ENCODE measurements around the gene COG3.

DNA sequence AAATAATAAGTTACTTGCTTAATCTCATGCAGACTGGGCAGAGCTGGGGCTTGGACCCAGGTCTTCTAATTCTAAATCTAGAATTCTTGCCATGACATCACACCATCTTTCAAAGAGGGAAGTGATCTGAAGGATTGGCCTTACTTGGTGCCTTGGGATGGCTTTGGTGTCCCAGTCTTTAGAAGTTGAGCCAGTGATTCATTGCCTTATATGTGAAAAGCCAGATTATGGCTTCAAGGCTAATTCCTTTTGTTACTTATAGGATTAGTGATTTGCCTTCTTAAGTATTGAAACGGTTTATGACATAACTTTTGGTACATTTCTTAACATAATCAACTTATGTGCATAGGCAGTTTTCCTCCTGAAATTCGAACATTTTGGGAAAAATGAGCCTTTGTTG is 14.9 kb downstream of the COG3 start:
- no peak for TF ChIP-seq JUND (IDR thresholded peaks at IDR 0.05)
- no peak for TF ChIP-seq EZH2phosphoT487 (IDR thresholded peaks at IDR 0.05; ENCODE audit: borderline replicate concordance)
- TF ChIP-seq, protein P1, sequence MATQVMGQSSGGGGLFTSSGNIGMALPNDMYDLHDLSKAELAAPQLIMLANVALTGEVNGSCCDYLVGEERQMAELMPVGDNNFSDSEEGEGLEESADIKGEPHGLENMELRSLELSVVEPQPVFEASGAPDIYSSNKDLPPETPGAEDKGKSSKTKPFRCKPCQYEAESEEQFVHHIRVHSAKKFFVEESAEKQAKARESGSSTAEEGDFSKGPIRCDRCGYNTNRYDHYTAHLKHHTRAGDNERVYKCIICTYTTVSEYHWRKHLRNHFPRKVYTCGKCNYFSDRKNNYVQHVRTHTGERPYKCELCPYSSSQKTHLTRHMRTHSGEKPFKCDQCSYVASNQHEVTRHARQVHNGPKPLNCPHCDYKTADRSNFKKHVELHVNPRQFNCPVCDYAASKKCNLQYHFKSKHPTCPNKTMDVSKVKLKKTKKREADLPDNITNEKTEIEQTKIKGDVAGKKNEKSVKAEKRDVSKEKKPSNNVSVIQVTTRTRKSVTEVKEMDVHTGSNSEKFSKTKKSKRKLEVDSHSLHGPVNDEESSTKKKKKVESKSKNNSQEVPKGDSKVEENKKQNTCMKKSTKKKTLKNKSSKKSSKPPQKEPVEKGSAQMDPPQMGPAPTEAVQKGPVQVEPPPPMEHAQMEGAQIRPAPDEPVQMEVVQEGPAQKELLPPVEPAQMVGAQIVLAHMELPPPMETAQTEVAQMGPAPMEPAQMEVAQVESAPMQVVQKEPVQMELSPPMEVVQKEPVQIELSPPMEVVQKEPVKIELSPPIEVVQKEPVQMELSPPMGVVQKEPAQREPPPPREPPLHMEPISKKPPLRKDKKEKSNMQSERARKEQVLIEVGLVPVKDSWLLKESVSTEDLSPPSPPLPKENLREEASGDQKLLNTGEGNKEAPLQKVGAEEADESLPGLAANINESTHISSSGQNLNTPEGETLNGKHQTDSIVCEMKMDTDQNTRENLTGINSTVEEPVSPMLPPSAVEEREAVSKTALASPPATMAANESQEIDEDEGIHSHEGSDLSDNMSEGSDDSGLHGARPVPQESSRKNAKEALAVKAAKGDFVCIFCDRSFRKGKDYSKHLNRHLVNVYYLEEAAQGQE (IDR thresholded peaks at IDR 0.05; ENCODE audit: low read depth): no peak
- TF ChIP-seq CTCF (IDR thresholded peaks at IDR 0.05 in 2 of 3, conservative IDR thresholded peaks at IDR 0.05 in 1 of 3; ENCODE audit: borderline replicate concordance in 1 of 3, insufficient read depth in 1 of 3, low read depth in 2 of 3, low read length in 2 of 3): no peak
- TF ChIP-seq EZH2 (IDR thresholded peaks at IDR 0.05): no peak
- no peak for TF ChIP-seq YY1 (IDR thresholded peaks at IDR 0.05; ENCODE audit: extremely low read depth, insufficient replicate concordance, low read depth, low read length)
